KOPT-K1 (cell line): ENCODE measurements around the gene TP53RK.

Source experiments
- H3K27ac ChIP-seq: fragments of 200-600 bp; sonication (generic); 2 replicates; pipeline ENCODE4 v1.5.1; 2016; ENCODE audit warnings: antibody characterized with exemption, mild to moderate bottlenecking, low read depth, low read length; ENCODE audit not compliant: poor library complexity, severe bottlenecking
- H3K36me3 ChIP-seq: fragments of 200-600 bp; sonication (generic); 2 replicates; pipeline ENCODE4 v1.5.1; 2017; ENCODE audit warnings: antibody characterized with exemption, mild to moderate bottlenecking, low read length, moderate library complexity; ENCODE audit not compliant: insufficient read depth
- H3K9me3 ChIP-seq: fragments of 200-600 bp; sonication (generic); 2 replicates; pipeline ENCODE4 v1.5.1; 2017; ENCODE audit warnings: antibody characterized with exemption, low read length, mild to moderate bottlenecking; ENCODE audit not compliant: insufficient read depth, poor library complexity, severe bottlenecking

The TP53RK gene

GRCh38 chr20:46666306-46666705 lies 22.9 kb downstream of the TP53RK start:
- Histone ChIP-seq H3K27ac (no peak overlapping the region), H3K36me3 (no peaks in the 10 kb centered on the region), H3K9me3 (peaks cover 16% of the 10 kb centered on the region)

- H3K36me3 ChIP-seq, result no peaks in the 10 kb centered on the region
- peaks cover 10% of the 10 kb centered on the region for H3K9me3 ChIP-seq
- no peak overlapping the region for H3K27ac ChIP-seq
Observed at GRCh38 chr20:46665602-46666001, 23.6 kb downstream of the TP53RK start.

- no peak overlapping the region for H3K27ac ChIP-seq
- peaks cover 7% of the 10 kb centered on the region for H3K9me3 ChIP-seq
- H3K36me3 ChIP-seq, result no peaks in the 10 kb centered on the region
Observed at GRCh38 chr20:46663531-46663930, 25.7 kb downstream of the TP53RK start.

- Histone ChIP-seq H3K9me3 (peaks cover 7% of the 10 kb centered on the region), H3K27ac (no peak overlapping the region), H3K36me3 (no peaks in the 10 kb centered on the region)
Observed at GRCh38 chr20:46661659-46662058, 27.6 kb downstream of the TP53RK start.

GRCh38 chr20:46660487-46660886 lies 28.8 kb downstream of the TP53RK start:
- Histone ChIP-seq H3K9me3 (peaks cover 7% of the 10 kb centered on the region), H3K27ac (no peak overlapping the region), H3K36me3 (no peaks in the 10 kb centered on the region)

GRCh38 chr20:46657618-46658017 lies 31.6 kb downstream of the TP53RK start:
- H3K9me3 ChIP-seq, result peaks cover 7% of the 10 kb centered on the region
- H3K27ac ChIP-seq, result no peak overlapping the region
- no peaks in the 10 kb centered on the region for H3K36me3 ChIP-seq

GRCh38 chr20:46657137-46657536 lies 32.1 kb downstream of the TP53RK start:
- no peak overlapping the region for H3K27ac ChIP-seq
- H3K36me3 ChIP-seq, result no peaks in the 10 kb centered on the region
- peaks cover 7% of the 10 kb centered on the region for H3K9me3 ChIP-seq

GRCh38 chr20:46652699-46653098 lies 36.5 kb downstream of the TP53RK start:
- no peaks in the 10 kb centered on the region for H3K9me3 ChIP-seq
- no peak overlapping the region for H3K27ac ChIP-seq
- H3K36me3 ChIP-seq, result no peaks in the 10 kb centered on the region

- Histone ChIP-seq H3K36me3 (no peaks in the 10 kb centered on the region), H3K9me3 (no peaks in the 10 kb centered on the region), H3K27ac (no peak within 1 kb of the TSS)
Observed at GRCh38 chr20:46651091-46651962, 37.9 kb downstream of the TP53RK start, which contains the start of gene SLC13A3. Gene SLC13A3 (minus strand): TSS chr20:46651459. CDS start chr20:46651421, 38 bp downstream.

- Histone ChIP-seq H3K9me3 (no peaks in the 10 kb centered on the region), H3K36me3 (no peaks in the 10 kb centered on the region), H3K27ac (no peak overlapping the region)
Observed at GRCh38 chr20:46650575-46651090, 38.6 kb downstream of the TP53RK start.

GRCh38 chr20:46649965-46650542 lies 39.2 kb downstream of the TP53RK start:
- no peaks in the 10 kb centered on the region for H3K9me3 ChIP-seq
- no peaks in the 10 kb centered on the region for H3K36me3 ChIP-seq
- no peak overlapping the region for H3K27ac ChIP-seq

- H3K9me3 ChIP-seq, result no peaks in the 10 kb centered on the region
- no peaks in the 10 kb centered on the region for H3K36me3 ChIP-seq
- no peak overlapping the region for H3K27ac ChIP-seq
Observed at GRCh38 chr20:46649650-46649949, 39.6 kb downstream of the TP53RK start.

GRCh38 chr20:46648903-46649649 lies 40.2 kb downstream of the TP53RK start:
- Histone ChIP-seq H3K9me3 (no peaks in the 10 kb centered on the region), H3K36me3 (no peaks in the 10 kb centered on the region), H3K27ac (no peak overlapping the region)

GRCh38 chr20:46647469-46647868 lies 41.8 kb downstream of the TP53RK start:
- no peaks in the 10 kb centered on the region for H3K36me3 ChIP-seq
- no peaks in the 10 kb centered on the region for H3K9me3 ChIP-seq
- H3K27ac ChIP-seq, result no peak overlapping the region

- H3K27ac ChIP-seq, result no peak overlapping the region
- H3K9me3 ChIP-seq, result no peaks in the 10 kb centered on the region
- no peaks in the 10 kb centered on the region for H3K36me3 ChIP-seq
Observed at GRCh38 chr20:46646659-46647380, 42.4 kb downstream of the TP53RK start.
